ENCODE data around the gene CHRDL2. TPM values are rescaled to one million over a fixed set of nuclear protein-coding genes. Genes with fewer than 3 reads are reported as not detected.

The CHRDL2 gene
- total and polyA plus RNA-seq, 2 of the 13 experiments (the other 11 are each of a cell fraction or from before 2014, with no cell fraction given), result 0.04 TPM; not detected in 1

GRCh38 chr11:74693531-74693930 lies 37.7 kb downstream of the CHRDL2 start (continued):
- TF ChIP-seq ZNF841 (CRISPR knock-in tag; IDR thresholded peaks at IDR 0.05; ENCODE audit: borderline replicate concordance) (no peak), ZBTB7B (CRISPR knock-in tag; IDR thresholded peaks at IDR 0.05) (no peak)

- in situ Hi-C loops (cut with HindIII; ENCODE audit: extremely low pct_ligation_motif_present, low pct_unique_long_range_greater_than_20kb) (no loop called here), intact Hi-C loops (cut with micrococcal nuclease; ENCODE audit: unreplicated experiment) (no loop called here)
- no peak for TF ChIP-seq MXD3 (CRISPR knock-in tag; IDR thresholded peaks at IDR 0.05)
- no TSS peak for BruUV-seq (replicated peaks)
- H3K4me1 ChIP-seq (ENCODE audit: insufficient read depth, low read length), result peaks cover 20% of the 10 kb centered on the region
- no peak for DNase-seq (ENCODE audit: low spot score)
- no peaks in the 10 kb centered on the region for H3K36me3 ChIP-seq (replicated peaks in 1 of 2; ENCODE audit: control insufficient read depth in 1 of 2, insufficient read depth in 2 of 2, low read length in 2 of 2)
- no peak for ATAC-seq
- H3K27me3 ChIP-seq (ENCODE audit: control insufficient read depth in 1 of 2, insufficient read depth in 2 of 2, low read length in 2 of 2), result peaks cover 0 to 19% of the 10 kb centered on the region in 2 experiments; a peak in 3 of 5 replicates
- no peak for FAIRE-seq
- H3K9ac ChIP-seq (ENCODE audit: insufficient read depth, low read depth, low read length), result no peak overlapping the region
- no peaks in the 10 kb centered on the region for H3K79me2 ChIP-seq (ENCODE audit: insufficient read depth, low read length)
- H3K4me3 ChIP-seq (replicated peaks in 1 of 3; ENCODE audit: insufficient read depth in 1 of 3, low read depth in 2 of 3, low read length in 3 of 3), result no peak overlapping the region
- no peaks in the 10 kb centered on the region for H4K20me1 ChIP-seq (ENCODE audit: insufficient read depth, low read length)
- no peak overlapping the region for H3K4me2 ChIP-seq (ENCODE audit: low read depth, low read length)
- no peak overlapping the region for H2AFZ ChIP-seq (ENCODE audit: low read length)
- 0% methylated on average over 2 of the region's 4 CpGs for WGBS (ENCODE audit: low lambda C conversion rate)
- H3K27ac ChIP-seq (ENCODE audit: extremely low read length, insufficient read depth, low read length), result no peak overlapping the region
- H3K9me3 ChIP-seq (ENCODE audit: low read length), result no peaks in the 10 kb centered on the region
- ChIA-PET POLR2A (no interaction called here), CTCF (ENCODE audit: low intra/inter-chr PET ratio, low total read pairs) (no interaction called here)
These were observed 39.5 kb downstream of the CHRDL2 start for GRCh38 chr11:74691755-74692154.

DNA sequence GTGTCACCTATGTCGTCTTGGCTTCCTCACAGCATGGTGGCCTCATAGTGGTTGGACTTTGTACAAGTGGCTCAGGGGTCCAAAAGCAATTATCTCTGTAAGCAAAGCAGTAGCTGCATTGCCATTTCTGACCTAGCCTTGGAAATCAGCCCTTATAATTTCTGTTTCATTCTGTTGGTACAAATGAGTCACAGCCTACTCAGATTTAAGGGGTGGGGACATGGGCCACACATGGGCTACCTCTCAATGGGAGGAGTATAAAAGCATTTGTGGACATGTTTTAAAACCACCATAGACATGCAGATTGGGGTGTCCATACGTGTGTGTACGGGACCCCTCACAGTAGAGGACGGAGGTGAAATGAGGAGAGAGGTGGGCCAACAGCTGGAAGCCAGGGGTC lies 41.6 kb downstream of the CHRDL2 start:
- in situ Hi-C loops (cut with HindIII; ENCODE audit: extremely low pct_ligation_motif_present, low pct_unique_long_range_greater_than_20kb), result no loop called here
- no peak for ATAC-seq

More for the DNA sequence above, 41.6 kb downstream of the CHRDL2 start:
- ChIA-PET CTCF (ENCODE audit: low intra/inter-chr PET ratio, low total read pairs) (no interaction called here), POLR2A (interaction anchor here (1.1 kb wide), 1 partner anchor 9 kb away, joined by 3 read pairs; no protein-coding TSS in a partner anchor)
- no peaks in the 10 kb centered on the region for H3K9me3 ChIP-seq (ENCODE audit: low read length)
- no peak overlapping the region for H3K9ac ChIP-seq (ENCODE audit: insufficient read depth, low read depth, low read length)
- peaks cover 16% of the 10 kb centered on the region; the same call in 1 of the 2 replicates for H3K4me1 ChIP-seq (ENCODE audit: insufficient read depth, low read length)
- intact Hi-C loops (cut with micrococcal nuclease; ENCODE audit: unreplicated experiment), result no loop called here
- peak; percentile 21 for DNase-seq (ENCODE audit: low spot score)
- H3K4me2 ChIP-seq (ENCODE audit: low read depth, low read length), result no peak overlapping the region
- H2AFZ ChIP-seq (ENCODE audit: low read length), result no peak overlapping the region
- no peaks in the 10 kb centered on the region for H3K79me2 ChIP-seq (ENCODE audit: insufficient read depth, low read length)
- H3K4me3 ChIP-seq (replicated peaks in 1 of 3; ENCODE audit: insufficient read depth in 1 of 3, low read depth in 2 of 3, low read length in 3 of 3), result no peak overlapping the region
- TF ChIP-seq ZNF207 (IDR thresholded peaks at IDR 0.05; ENCODE audit: borderline replicate concordance) (no peak), MYNN (CRISPR knock-in tag; IDR thresholded peaks at IDR 0.05; ENCODE audit: low read depth) (no peak), MBNL3 (CRISPR knock-in tag; conservative IDR thresholded peaks at IDR 0.05) (no peak), HNF4A (CRISPR knock-in tag; IDR thresholded peaks at IDR 0.05) (peak; percentile 38), ZNF329 (CRISPR knock-in tag; IDR thresholded peaks at IDR 0.05; ENCODE audit: low read depth) (no peak)
- FAIRE-seq, result no peak
- no TSS peak for BruUV-seq (replicated peaks)
- no peak overlapping the region for H3K27ac ChIP-seq (ENCODE audit: extremely low read length, insufficient read depth, low read length)
- H4K20me1 ChIP-seq (ENCODE audit: insufficient read depth, low read length), result no peaks in the 10 kb centered on the region
- H3K27me3 ChIP-seq (ENCODE audit: control insufficient read depth in 1 of 2, insufficient read depth in 2 of 2, low read length in 2 of 2), result peaks cover 0 to 18% of the 10 kb centered on the region in 2 experiments; a peak in 2 of 5 replicates
- H3K36me3 ChIP-seq (replicated peaks in 1 of 2; ENCODE audit: control insufficient read depth in 1 of 2, insufficient read depth in 2 of 2, low read length in 2 of 2), result no peaks in the 10 kb centered on the region
- 56% methylated on average over 4 of the region's 4 CpGs for WGBS (ENCODE audit: low lambda C conversion rate)
